Skeletal muscle satellite cell (primary cell): ENCODE results near the gene TMEM253.

Source experiments
- H3K27me3 ChIP-seq: 2 replicates; pipeline ENCODE4 v1.7.0; 2013; ENCODE audit warnings: low read length; ENCODE audit not compliant: control insufficient read depth, insufficient read depth
- H3K36me3 ChIP-seq: 2 replicates; pipeline ENCODE4 v1.7.0; 2013; ENCODE audit warnings: mild to moderate bottlenecking, control low read depth, low read length; ENCODE audit not compliant: insufficient read depth
- H3K4me1 ChIP-seq: 2 replicates; pipeline ENCODE4 v1.7.0; 2013; ENCODE audit warnings: low read length; ENCODE audit not compliant: control insufficient read depth, insufficient read depth
- H3K4me2 ChIP-seq: 2 replicates; pipeline ENCODE4 v1.7.0; 2013; ENCODE audit warnings: mild to moderate bottlenecking, low read length
- H3K4me3 ChIP-seq: 2 replicates; pipeline ENCODE4 v1.7.0; 2013; ENCODE audit warnings: low read length
- H3K9ac ChIP-seq: 2 replicates; pipeline ENCODE4 v1.7.0; 2013; ENCODE audit warnings: mild to moderate bottlenecking, low read depth, low read length, moderate library complexity
- H3K9me3 ChIP-seq: replicated peaks from 2 replicates; pipeline ENCODE4 v1.7.0; 2013; ENCODE audit warnings: mild to moderate bottlenecking, control low read depth, low read length

Gene TMEM253

DNA sequence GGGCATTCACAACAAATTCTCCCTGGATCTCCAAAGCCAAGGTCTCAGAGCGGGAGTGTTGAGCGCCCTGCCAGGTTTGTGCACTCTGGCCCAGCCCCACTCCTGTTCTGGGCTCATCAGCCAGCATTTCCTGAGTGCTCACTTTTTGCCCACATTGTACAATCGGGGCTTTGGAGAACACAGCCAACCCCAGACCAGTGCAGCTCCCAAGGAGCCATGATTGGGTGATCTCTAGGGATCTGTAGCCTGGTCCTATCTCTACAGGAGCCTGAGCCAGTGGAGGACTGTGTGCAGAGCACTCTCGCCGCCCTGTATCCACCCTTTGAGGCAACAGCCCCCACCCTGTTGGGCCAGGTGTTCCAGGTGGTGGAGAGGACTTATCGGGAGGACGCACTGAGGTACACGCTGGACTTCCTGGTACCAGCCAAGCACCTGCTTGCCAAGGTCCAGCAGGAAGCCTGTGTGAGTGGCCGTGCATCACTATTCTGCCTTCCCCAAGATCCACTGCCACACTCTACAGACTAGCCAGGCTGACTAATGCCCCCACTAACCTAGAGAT is 28.0 kb upstream of the TMEM253 start:
- no peaks in the 10 kb centered on the region for H3K9me3 ChIP-seq
- H3K9ac ChIP-seq, result no peak overlapping the region
- no peaks in the 10 kb centered on the region for H3K27me3 ChIP-seq
- peak overlapping the region; percentile 98 for H3K4me2 ChIP-seq
- peaks cover 49% of the 10 kb centered on the region for H3K36me3 ChIP-seq
- H3K4me3 ChIP-seq, result no peak overlapping the region
- H3K4me1 ChIP-seq, result peaks cover 30% of the 10 kb centered on the region

DNA sequence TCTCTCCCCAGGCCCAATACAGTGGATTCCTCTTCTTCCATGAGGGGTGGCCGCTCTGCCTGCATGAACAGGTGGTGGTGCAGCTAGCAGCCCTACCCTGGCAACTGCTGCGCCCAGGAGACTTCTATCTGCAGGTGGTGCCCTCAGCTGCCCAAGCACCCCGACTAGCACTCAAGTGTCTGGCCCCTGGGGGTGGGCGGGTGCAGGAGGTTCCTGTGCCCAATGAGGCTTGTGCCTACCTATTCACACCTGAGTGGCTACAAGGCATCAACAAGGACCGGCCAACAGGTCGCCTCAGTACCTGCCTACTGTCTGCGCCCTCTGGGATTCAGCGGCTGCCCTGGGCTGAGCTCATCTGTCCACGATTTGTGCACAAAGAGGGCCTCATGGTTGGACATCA is 26.9 kb upstream of the TMEM253 start:
- Histone ChIP-seq H3K4me1 (peaks cover 26% of the 10 kb centered on the region), H3K9ac (no peak overlapping the region), H3K9me3 (no peaks in the 10 kb centered on the region), H3K36me3 (peaks cover 59% of the 10 kb centered on the region), H3K27me3 (no peaks in the 10 kb centered on the region), H3K4me2 (no peak overlapping the region), H3K4me3 (no peak overlapping the region)

DNA sequence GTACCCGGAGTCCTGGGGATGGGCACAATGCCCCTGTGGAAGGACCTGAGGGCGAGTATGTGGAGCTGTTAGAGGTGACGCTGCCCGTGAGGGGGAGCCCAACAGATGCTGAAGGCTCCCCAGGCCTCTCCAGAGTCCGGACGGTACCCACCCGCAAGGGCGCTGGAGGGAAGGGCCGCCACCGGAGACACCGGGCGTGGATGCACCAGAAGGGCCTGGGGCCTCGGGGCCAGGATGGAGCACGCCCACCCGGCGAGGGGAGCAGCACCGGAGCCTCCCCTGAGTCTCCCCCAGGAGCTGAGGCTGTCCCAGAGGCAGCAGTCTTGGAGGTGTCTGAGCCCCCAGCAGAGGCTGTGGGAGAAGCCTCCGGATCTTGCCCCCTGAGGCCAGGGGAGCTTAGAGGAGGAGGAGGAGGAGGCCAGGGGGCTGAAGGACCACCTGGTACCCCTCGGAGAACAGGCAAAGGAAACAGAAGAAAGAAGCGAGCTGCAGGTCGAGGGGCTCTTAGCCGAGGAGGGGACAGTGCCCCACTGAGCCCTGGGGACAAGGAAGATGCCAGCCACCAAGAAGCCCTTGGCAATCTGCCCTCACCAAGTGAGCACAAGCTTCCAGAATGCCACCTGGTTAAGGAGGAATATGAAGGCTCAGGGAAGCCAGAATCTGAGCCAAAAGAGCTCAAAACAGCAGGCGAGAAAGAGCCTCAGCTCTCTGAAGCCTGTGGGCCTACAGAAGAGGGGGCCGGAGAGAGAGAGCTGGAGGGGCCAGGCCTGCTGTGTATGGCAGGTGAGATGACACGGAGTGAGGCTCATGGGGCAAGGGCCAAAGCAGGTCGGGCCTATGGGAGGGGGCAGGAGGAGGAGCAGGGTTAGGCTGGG is 26.2 kb upstream of the TMEM253 start:
- Histone ChIP-seq H3K4me2 (no peak overlapping the region), H3K4me3 (no peak overlapping the region), H3K9me3 (no peaks in the 10 kb centered on the region), H3K36me3 (peaks cover 67% of the 10 kb centered on the region), H3K9ac (no peak overlapping the region), H3K27me3 (no peaks in the 10 kb centered on the region), H3K4me1 (peaks cover 19% of the 10 kb centered on the region)

DNA sequence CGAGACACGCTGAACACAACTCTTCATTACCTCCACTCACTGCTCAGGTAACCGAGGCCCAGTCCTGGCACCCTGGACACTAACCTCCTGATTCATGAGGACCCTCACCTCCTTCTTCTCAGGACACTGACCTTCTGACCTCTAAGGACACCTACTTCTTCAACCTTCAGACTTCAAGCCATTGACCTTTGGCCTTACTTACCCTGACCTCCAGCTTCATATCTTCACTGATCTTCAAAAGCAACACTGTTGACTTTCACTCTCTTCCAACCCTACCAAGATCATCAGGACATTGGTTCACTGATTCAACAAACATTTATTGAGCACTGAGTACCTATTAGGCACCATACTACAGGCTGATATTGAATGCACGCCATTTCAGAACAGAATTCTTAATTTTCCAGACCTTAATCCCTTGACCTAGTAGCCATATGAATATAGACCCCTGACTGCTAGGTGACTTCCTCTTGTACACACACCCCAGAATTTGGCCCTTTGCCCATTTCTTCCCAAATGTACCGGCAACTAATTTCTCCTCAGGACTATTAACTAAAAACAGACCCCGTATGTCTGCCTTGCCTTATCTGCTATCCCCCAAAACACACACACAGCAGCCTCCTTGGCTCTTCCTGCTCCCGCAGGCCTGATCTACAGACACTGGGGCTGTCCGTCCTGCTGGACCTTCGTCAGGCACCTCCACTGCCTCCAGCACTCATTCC is 25.0 kb upstream of the TMEM253 start:
- Histone ChIP-seq H3K4me2 (no peak overlapping the region), H3K4me3 (no peak overlapping the region), H3K27me3 (no peaks in the 10 kb centered on the region), H3K9ac (no peak overlapping the region), H3K36me3 (peaks cover 79% of the 10 kb centered on the region), H3K9me3 (no peaks in the 10 kb centered on the region), H3K4me1 (peaks cover 16% of the 10 kb centered on the region)

DNA sequence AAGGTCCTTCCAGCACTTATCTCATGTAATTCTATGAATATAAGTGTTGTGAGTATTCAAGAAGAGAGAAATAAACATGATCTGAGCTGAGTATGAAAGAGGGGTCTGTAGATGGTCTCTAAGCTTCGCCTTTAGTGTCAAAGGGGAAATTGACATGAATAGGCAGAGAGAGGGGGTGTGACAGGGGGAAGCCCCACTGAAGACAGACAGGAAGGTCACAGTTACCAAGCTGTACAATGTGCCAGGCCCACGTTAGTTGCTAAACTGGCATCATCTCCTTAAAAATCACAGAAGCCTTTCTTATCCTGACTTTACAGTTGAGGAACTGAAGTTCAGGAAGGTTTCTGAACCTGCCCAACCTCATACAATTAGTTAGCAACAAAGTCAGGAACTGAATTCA is 23.2 kb upstream of the TMEM253 start:
- Histone ChIP-seq H3K4me1 (peaks cover 5% of the 10 kb centered on the region), H3K4me3 (no peak overlapping the region), H3K4me2 (no peak overlapping the region), H3K27me3 (no peaks in the 10 kb centered on the region), H3K9me3 (no peaks in the 10 kb centered on the region), H3K36me3 (peaks cover 93% of the 10 kb centered on the region), H3K9ac (no peak overlapping the region)

DNA sequence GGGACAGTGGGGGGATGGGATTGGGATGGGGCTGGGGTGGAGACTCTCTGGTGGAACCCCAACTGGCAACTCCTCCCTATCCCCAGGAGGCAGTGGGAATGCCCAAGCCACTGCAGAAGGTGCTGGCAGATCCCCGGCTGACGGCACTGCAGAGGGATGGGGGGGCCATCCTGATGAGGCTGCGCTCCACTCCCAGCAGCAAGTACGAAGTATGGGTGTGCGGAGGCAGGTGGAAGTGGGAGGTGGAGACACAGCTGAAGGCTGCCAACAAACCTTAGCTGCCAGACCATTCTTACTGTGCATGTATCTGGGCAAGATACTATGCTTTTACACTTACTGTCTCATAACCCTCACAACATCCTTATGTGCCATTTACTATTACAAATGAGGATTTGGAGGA is 22.6 kb upstream of the TMEM253 start:
- peaks cover 93% of the 10 kb centered on the region for H3K36me3 ChIP-seq
- H3K9ac ChIP-seq, result no peak overlapping the region
- H3K4me2 ChIP-seq, result no peak overlapping the region
- H3K4me3 ChIP-seq, result no peak overlapping the region
- H3K9me3 ChIP-seq, result no peaks in the 10 kb centered on the region
- no peaks in the 10 kb centered on the region for H3K27me3 ChIP-seq
- H3K4me1 ChIP-seq, result no peaks in the 10 kb centered on the region

DNA sequence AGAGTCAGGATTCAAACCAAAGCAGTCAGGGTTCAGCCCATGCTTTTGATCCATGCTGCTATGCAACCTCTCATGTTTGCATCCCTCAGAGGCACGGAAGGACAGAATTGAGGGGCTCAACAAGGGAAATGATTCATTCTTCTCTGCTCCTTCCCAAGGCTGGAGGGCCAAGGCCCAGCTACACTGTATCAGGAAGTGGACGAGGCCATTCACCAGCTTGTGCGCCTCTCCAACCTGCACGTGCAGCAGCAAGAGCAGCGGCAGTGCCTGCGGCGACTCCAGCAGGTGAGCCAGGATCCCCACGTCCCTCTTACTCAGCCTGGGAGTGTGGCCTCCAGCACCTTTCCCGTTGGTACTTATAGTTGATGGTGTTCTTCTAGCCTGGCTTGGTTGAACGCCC is 22.1 kb upstream of the TMEM253 start:
- Histone ChIP-seq H3K36me3 (peaks cover 89% of the 10 kb centered on the region), H3K27me3 (no peaks in the 10 kb centered on the region), H3K9me3 (no peaks in the 10 kb centered on the region), H3K9ac (no peak overlapping the region), H3K4me3 (no peak overlapping the region), H3K4me1 (no peaks in the 10 kb centered on the region), H3K4me2 (no peak overlapping the region)

DNA sequence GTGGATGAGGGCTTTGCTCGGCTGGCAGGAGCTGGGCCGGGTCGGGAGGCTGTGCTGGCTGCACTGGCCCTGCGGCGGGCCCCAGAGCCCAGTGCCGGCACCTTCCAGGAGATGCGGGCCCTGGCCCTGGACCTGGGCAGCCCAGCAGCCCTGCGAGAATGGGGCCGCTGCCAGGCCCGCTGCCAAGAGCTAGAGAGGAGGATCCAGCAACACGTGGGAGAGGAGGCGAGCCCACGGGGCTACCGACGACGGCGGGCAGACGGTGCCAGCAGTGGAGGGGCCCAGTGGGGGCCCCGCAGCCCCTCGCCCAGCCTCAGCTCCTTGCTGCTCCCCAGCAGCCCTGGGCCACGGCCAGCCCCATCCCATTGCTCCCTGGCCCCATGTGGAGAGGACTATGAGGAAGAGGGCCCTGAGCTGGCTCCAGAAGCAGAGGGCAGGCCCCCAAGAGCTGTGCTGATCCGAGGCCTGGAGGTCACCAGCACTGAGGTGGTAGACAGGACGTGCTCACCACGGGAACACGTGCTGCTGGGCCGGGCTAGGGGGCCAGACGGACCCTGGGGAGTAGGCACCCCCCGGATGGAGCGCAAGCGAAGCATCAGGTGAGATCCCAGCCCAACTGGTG is 19.2 kb upstream of the TMEM253 start:
- Histone ChIP-seq H3K4me1 (no peaks in the 10 kb centered on the region), H3K27me3 (no peaks in the 10 kb centered on the region), H3K9me3 (no peaks in the 10 kb centered on the region), H3K4me2 (no peak overlapping the region), H3K36me3 (peaks cover 89% of the 10 kb centered on the region), H3K4me3 (no peak overlapping the region), H3K9ac (no peak overlapping the region)

DNA sequence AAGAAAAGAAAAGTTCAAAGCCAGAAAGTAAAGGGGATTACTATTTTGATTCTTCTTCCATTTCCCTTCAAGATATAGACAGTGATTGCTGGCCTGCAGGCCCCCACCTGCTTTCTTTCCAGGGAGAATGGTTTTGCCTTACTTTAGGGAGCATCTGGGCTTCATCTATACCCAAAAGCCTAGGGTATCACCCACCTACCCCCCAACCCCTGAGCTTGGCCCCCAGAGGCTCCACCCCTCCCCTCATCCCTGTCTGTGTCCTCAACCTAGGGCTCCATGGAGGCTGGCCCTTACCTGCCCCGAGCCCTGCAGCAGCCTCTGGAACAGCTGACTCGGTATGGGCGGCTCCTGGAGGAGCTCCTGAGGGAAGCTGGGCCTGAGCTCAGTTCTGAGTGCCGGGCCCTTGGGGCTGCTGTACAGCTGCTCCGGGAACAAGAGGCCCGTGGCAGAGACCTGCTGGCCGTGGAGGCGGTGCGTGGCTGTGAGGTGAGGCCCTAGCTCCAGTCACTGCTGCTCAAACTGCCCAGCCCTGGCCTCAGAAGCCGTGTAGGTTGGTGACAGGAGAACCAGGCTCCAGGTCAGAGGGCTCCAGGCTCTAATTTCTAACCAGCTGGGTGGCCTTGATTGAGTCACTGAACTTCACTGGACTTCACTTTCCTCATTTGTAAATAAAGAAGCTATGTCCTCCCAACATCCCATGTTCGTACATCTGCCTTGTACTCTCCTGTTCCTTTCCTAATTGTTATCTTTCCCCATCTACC is 17.1 kb upstream of the TMEM253 start:
- Histone ChIP-seq H3K9ac (no peak overlapping the region), H3K4me3 (no peak overlapping the region), H3K36me3 (peaks cover 78% of the 10 kb centered on the region), H3K9me3 (no peaks in the 10 kb centered on the region), H3K4me1 (peaks cover 17% of the 10 kb centered on the region), H3K27me3 (no peaks in the 10 kb centered on the region), H3K4me2 (no peak overlapping the region)

DNA sequence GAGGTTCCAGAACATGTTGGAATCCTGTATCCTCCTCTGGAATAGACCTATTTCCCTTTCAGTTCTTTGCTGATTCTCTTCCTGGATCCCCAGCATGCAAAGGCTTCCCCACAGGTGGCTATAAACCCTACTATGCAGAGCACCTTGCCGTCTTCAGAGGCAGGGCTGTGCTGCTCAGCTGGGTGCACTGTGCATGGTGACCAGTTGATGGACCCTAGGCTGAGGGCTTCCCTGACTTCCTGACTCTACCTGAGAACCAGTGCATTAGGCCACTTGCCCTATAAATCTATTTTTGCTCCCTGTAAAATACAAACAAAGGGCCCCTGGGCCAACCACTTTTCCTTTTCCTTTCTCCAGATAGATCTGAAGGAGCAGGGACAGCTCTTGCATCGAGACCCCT is 16.5 kb upstream of the TMEM253 start:
- peaks cover 77% of the 10 kb centered on the region for H3K36me3 ChIP-seq
- no peak overlapping the region for H3K9ac ChIP-seq
- H3K27me3 ChIP-seq, result no peaks in the 10 kb centered on the region
- H3K4me2 ChIP-seq, result no peak overlapping the region
- H3K4me3 ChIP-seq, result no peak overlapping the region
- H3K9me3 ChIP-seq, result no peaks in the 10 kb centered on the region
- peaks cover 18% of the 10 kb centered on the region for H3K4me1 ChIP-seq
